Measurements from ENCODE around the gene POU3F3. TPM values are rescaled to one million over a fixed set of nuclear protein-coding genes. Genes with fewer than 3 reads are reported as not detected.

The POU3F3 gene
- total RNA-seq, 1 donor from 2014 or later: 0.35 TPM

DNA sequence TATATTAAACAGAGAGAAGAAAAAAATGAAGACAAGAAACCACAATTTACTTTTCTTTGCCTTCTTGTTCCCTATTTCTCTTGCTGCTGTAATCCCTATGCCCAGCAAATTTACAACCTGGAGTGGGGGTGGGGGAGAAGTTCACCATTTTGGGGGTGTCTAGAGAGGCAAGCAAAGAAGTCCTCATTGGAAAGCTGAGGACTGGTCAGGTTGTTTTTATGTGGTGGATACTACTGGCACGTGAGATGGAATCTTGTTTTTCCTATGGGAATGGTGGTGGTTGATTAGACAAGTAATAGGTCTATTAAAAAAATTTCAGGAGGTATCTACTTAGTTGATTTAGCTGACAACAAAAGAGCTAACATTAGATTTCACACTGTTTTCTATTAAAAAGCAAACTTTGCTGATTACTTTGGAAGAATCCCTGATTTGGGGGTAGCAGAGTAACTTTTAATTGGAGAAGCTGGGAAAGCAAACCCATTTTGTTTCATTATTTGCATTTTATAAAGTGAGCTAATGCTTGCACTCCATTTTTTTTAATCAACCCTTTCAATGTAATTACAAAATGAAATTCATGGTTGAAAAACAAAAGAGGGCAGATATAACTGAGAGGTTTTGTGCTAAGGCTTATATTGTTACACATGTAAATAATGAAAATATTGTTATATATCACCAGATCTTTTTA lies 6.0 kb downstream of the POU3F3 start:
- DNase-seq (ENCODE audit: extremely low read depth, low read depth, low spot score): no peak

DNA sequence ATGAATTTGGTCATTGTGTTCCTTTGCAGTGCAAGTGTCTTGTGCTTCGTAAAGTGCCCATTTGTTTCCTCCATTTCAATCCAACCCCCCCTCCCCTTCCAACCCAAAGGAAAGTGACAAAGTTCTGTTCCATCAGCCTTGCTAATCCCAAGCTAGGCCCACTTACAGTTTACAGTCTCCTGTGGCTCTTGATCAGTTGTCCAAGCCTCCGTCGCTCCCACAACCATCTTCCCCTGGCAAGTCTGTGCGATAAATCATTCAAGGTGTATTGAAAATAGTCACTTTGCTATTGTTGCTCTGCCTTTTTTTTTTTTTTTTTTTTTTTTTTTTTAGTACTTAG lies 6.5 kb downstream of the POU3F3 start:
- DNase-seq (ENCODE audit: extremely low read depth, low read depth, low spot score): no peak

DNA sequence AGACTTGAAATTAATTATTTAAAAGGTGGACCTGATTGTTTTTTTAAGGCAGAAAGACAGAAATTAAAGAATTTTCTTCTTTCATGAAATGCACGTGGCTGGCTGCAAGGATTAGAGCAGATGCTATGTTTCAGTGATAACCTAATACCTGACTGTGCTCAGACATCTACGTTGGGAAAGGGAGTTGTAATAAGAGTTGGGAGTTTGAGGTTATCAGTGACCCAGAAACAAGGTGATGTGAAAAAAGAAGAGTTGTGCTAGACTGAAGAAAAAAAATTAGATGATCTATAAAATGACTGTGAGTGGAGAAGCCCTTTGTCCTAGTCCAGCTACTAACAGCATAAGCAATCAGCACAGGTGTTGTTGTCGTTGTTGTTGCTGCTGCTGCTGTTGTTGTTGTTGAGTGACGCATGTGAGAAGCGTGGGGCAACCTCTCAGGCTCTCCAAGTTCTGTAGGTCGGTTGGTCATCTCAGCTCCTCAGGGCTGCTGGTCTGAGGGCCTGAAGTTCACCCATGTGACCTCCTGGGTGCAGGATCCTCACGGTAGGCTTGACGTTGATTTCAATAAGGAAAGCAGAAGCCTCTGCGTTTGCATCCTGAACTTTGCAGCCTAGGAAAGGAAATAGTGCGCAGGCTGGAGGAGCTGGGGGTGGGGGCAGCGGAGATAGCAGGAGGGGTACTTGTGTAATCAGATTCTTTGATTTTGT lies 7.6 kb downstream of the POU3F3 start:
- no peak for DNase-seq (ENCODE audit: extremely low read depth, low read depth, low spot score)

DNA sequence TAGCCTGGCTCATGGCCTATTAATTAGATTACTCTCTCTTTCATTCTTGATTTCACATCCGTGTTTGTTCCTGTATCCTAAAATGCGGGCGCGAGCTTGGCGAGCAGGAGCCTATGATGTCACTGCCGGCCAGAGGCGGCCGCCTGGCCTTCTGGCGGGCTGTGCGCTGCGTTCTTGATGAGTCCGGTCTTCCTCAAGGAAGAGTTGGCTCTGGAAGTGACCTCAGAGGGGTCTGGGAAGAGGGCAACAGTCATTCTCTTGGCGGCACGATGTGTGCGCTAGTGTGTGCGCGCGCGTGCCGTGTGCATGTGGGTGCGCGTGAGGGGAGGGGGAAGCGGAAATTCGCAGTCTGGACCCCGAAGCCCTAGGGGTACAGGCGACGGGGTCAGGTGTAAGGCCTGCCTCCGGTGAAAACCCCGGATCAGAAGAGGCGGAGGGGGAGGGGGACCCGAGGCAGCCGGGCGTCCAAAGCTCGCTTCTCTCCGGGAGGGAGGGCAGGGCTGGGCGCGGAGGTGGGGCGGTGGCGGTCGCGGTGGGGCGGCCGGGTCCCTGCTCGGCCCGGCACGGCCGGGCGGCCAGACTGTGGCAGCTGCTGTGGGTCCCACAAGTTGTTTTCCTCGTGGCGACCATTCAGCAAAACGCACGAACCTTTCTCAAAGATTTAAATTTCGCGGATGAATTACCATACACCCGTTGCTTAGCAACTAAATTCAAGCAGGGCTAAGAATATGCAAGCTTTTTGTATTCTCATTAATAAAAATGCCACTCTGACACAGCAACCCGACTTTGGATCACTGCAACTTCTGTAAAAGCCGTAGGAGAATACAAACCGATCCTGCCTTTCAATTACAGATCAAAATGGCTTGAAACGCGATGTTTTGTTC lies 8.4 kb downstream of the POU3F3 start:
- DNase-seq (ENCODE audit: extremely low read depth, low read depth, low spot score): no peak

DNA sequence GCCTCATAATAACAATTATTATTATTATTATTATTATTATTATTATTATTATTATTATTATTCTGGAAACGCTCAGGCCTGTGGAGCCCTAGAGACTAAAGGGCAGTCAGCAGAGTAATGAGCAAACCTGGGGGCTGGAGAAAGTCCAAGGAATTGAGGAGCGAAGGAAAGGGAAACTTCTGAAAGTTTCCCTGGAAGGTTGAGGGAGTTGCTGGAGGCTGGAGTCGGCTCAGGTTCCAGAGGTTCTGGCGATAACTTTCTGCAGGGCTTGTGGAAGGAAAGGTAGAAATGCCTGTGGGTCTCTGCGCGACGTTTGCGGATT lies 9.2 kb downstream of the POU3F3 start:
- no peak for DNase-seq (ENCODE audit: extremely low read depth, low read depth, low spot score)

DNA sequence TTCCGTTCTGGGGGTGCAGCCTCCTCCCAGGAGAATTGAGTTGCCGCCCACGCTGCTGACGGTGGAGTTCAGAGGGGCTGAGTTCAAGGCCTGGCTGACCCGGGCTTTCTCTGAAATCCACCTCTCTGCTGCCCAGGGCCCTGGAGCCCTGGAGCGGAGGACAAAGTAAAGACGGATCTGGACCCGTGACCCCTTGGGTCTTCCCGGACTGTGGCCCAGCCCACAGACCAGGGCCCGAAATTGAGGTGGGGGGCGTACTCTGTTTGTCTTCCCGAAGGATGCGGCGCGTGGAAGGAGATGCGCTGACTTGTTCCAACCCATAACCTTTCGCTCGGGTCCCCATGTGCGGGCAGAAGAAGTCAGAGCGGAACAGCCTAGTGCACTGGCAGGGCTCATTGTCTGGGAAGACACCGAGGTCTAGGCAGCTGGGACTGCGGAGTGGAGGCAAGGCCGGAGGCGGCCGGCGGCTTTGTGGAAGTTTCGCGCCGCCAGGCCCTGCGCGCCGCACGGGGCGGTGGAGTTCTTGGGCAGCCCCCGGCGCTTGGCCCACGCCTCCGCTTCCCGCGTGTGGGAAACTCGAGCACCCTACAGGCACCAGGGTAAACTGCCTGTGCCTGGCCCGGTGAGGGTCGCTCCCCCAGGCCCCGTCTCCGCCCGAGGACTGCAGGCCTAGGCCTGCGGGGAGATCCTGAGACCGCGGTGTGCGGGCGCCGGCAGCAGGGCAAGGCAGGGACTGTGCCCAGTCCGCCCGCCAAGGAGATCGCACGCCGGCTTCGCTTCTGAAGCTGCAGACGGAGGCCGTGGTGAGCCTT lies 9.8 kb downstream of the POU3F3 start:
- no peak for DNase-seq (ENCODE audit: extremely low read depth, low read depth, low spot score)

DNA sequence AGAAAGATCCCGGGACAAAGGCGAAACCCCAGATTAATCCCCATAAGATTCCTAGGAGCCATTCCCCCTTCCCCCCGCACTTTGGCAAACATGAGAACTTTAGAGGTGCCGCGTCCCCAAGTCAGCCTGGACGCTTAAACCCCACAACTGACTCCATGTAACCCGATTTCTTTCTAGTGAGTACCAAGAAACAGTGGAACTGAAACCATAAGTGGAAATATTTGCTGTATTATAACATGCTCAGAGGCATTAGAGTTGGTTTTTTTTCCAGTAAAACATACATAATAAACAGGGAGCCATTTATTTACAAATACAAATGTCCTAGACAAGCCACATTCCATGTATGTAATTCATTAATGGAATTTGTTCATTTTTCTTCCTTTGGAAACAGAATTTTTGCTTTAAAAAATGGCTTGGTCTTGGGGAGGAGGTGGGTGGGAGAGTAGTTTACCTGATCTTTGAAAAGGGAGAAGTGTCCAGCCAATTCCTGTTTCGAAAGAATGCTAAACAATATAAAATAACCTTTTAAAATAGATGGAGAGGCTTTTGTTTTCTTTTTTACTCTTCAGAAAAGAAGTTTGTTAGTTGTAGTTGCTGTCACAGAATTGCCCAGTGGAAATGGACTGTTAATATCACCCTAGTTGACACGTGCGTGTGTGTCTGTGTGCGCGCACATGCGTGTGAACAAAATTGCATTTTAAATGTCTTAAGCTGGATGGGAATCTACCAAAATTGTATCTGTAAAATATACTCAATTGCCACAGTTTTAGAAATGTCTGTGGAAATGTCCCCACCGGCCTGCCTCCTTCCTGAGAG lies 10.6 kb downstream of the POU3F3 start:
- DNase-seq (ENCODE audit: extremely low read depth, low read depth, low spot score): no peak

DNA sequence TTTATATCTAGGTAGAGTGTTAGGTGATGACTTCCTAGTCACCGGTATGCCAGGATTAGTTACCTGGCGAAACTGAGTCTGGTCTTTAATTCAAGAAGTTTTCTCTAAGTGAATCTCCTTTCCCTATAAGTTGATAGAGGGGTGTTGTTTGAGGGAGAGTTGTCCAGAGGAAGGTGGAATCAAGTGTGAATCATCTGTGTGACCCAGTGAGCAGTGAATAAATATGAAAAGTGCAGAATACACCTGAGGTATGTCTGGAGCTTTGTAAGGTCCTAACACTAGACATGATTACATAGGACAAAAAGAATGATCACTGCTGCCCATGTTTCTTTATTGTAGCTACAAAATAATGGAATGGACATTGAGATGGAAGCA lies 11.2 kb downstream of the POU3F3 start:
- DNase-seq (ENCODE audit: extremely low read depth, low read depth, low spot score): no peak

DNA sequence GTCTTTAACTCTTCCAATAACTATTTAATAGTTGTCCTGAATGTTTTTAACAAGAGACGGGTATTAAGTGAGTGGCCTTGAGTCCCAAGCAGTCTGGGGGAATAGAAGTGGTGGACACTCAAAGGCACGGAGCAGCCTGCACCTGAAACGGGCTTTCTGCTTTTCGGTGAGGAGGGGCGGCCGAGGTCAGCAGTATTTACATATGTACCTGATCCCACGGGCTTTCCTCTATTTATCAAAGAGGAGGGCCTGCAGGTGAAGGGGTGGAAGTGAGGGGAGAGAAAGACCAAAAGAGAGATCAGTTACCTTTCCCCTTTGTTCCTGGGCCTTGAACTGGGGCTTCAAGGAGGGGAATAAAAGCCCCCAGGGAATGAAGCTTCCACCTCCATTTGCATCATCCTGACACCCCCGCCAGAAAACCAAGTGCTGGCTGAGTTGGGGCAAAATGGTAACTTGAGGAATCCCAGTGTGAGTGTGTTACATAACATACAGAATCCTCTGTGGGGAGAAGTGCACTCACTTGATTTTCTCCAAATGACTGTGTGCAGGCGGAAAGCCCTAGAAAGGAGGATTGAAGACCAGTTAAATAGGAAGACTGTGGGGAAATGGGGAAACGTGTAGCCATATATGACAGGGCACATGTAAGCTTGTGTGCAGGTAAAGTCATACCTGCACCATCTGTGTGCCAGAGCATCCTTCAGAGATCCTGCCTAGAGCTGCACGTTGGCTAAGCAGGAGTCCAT lies 12.4 kb downstream of the POU3F3 start:
- no peak for DNase-seq (ENCODE audit: extremely low read depth, low read depth, low spot score)

DNA sequence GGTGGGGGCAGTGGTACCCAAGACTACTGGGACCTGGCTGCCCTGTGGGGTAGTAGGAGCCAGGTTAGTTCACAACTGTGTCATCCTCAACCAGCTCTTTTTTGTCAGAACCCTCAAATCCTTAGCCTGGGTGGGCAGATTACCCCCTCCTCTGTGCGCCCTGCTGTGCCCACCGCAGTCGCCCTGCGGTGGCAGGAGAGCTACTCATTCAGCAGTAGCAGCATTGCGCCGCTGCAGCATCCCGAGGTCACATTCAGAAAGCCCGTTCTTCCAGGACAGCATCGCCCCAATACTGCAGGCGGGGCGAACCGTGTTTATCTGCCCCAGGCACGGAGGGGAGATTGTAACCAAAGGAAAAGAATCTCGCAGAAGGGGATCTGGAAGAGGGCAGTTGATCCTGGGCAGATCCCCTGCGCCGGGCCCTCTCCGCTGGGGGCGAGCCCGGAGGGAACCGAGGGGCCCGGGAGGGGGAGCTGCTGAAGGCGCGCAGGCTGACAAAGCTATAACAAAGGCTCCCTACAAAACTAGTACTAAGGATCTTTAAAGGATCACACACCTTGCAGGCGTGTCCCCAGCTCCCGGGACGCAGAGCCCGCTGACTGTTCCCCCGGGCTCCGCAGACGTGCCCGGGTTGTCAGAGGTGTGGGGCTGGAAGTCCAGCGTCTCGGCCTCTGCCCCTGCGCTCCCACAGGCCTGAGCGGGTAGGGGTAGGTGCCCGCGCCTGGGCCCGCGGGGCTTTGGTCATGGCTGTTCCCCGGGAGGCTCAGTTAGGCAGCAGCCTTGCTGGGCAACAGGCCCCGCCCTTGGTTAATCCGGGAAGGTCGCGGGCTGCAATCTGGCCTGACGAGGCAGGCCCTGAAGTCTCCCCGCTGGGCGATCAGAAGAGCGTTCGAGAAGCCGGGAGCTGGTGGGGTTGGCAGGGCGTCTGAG lies 13.2 kb downstream of the POU3F3 start:
- DNase-seq (ENCODE audit: extremely low read depth, low read depth, low spot score): no peak

DNA sequence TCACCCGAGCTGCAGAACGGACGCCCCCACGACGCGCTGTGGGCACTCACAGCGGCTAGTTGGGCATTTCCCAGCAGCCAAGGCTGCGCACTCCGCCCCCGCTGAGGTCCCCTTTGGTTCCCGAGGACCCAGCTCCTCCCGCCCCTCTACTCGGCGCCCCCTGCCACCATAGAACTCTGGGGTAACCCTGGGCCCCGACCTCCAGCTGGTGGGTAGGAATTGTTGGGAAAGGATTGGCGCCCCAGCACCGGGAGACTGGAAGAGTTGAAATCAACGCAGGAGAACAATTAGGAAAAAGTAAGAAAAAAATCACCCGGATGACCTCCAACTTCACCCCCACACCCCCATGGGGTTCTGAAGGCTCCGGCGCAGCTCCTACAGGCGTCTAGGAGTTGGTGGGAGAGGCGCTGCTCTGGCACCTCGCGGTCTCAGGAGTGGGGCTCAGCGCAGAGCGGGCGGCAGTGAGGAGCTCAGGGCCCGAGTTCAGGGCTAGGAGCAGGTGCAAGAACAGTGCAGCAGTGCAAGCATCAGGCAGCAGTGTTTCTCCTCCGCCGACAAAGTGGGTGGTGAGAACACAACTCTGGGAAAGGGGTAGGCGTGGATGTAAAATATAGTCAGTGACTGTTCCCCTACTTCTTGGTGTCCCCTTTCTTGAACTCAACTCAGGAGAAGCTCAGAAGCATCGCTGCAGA lies 14.0 kb downstream of the POU3F3 start:
- no peak for DNase-seq (ENCODE audit: extremely low read depth, low read depth, low spot score)

DNA sequence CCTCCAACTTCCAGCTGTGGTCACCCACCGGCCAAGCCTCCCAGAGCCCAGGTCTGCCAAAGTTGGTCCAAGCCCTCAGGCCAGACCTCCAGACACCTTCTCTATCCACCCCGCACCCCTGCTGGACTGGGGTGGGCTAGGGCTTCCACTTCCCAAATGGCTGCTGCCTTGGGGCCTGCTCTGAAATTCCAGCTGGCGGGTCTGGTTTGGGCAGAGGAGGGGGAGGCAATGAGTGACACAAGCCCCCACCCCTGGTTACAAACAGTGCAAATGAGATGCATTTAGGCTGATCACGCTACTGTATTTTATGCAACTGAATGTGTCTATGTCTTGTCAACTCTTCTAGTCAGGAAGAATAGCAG lies 14.6 kb downstream of the POU3F3 start:
- no peak for DNase-seq (ENCODE audit: extremely low read depth, low read depth, low spot score)

DNA sequence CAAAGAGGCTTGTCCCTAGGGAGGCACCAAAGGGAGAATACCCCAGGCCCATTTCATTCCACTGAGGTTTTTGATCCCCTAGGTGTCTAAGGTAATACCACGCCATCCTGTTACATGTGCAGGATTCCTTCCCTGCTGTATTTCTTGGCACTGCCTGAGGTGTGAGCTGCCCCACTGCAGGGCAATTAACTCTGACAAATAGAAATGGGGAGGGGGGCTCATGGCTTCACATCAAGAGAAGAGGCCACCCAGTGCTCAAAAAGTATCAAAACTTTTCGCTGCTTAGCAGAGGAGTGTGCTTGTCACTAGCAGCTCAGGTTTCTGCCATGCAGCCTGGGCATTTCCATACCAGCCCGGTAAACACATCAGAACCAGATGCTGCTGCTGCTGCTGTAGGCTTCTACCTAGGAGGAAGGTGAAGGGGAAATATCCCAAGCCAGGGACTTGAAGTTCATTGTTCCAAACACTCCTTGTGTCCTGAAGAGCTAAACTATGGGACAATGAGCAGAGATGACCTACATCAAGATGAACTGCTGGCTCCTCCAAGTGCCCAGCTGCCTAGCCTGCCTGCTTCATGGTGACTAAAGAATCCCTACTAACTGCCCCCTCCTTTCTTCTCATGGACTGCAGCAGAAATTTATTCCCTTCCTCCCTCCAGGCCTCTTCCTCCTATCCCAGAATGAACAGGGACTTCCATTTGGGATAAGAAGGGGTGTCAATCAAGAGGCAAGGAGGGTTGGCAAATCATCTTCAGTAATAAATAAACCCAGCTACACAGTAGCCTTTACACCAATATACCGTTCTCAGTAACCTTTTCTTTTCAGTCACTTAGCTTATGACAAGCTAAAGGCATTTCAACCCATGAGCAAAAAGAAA lies 16.4 kb downstream of the POU3F3 start:
- DNase-seq (ENCODE audit: extremely low read depth, low read depth, low spot score): no peak

DNA sequence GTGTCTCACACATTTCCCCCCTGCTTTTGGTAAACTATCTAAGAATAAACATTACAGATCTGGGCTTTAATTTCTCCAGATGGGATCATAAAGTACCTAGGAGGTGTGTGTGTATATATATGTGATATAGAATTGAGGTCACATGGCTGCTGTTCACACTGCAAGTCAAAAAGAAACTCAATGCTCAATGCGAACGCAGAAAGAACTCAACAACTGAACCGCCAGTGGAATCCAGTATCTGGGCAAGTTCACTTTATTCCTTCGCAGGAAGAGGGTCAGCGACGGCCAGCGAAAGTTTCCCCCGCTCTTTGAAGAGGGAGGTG lies 17.7 kb downstream of the POU3F3 start:
- no peak for DNase-seq (ENCODE audit: extremely low read depth, low read depth, low spot score)

DNA sequence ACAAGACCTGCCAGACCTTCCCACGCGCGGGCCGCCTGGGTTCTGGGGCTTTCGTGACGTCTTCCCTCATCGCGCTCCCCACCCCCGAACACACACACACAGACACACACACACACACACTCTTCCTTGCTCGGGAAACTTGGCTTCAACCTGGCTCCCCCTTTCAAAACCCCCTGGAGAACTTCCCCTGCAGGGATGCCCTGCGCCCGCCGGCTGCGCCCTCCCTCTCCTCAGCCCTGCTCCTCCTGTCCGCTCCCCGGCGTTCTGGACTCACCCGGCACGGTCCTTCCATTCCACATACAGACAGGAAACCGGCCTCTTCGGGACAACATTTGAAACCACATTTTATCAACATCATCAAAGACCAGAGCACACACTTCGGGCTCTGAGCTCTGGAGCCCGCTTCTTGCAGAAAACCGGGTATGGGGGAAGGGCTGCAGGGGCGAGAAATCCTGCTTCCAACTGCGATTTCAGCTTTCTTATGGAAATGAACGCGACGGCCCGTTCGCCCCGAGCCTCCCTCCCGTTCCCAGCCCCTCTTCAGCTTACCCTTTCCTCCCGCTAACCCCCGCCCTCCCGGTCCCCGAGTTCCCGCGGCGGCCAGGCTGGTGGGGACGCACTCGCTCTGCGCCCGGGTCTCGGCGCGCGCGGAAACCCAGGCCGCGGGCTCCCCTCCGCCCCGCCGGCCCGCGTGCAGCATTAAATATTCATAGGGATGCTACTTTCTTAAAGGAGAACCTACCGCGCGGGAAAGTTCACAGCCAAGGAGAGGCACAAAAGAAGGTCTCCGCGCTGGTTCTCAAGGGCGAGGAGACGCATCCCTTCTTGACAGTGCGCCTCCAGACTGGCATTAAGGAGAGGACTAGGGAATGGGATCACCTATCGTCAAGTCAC lies 18.3 kb downstream of the POU3F3 start:
- DNase-seq (ENCODE audit: extremely low read depth, low read depth, low spot score): no peak
